HG03039 (cell line): ENCODE measurements around the gene GNB1L.

ENCODE experiments used
- ATAC-seq: cut with Tn5 transposase; IDR thresholded peaks from one replicate; pipeline ENCODE4 v1.9.1; 2021; ENCODE audit warnings: mild to moderate bottlenecking, moderate library complexity; ENCODE audit not compliant: unreplicated experiment

Gene GNB1L

GRCh38 chr22:19755145-19755710 is 99.4 kb downstream of the GNB1L start:
- no peak for ATAC-seq

GRCh38 chr22:19754701-19755144 is 100.0 kb downstream of the GNB1L start:
- ATAC-seq, result no peak

GRCh38 chr22:19753996-19754700 is 100.5 kb downstream of the GNB1L start:
- ATAC-seq, result no peak

- ATAC-seq, result no peak
These were observed 101.4 kb downstream of the GNB1L start for GRCh38 chr22:19753090-19753842.

GRCh38 chr22:19751497-19752245 is 103.0 kb downstream of the GNB1L start:
- no peak for ATAC-seq

GRCh38 chr22:19750507-19751490 is 103.9 kb downstream of the GNB1L start:
- no peak for ATAC-seq

- no peak for ATAC-seq
These were observed 104.8 kb downstream of the GNB1L start for GRCh38 chr22:19749876-19750275.

- ATAC-seq, result no peak
These were observed 105.5 kb downstream of the GNB1L start for GRCh38 chr22:19748991-19749664.

- no peak for ATAC-seq
These were observed 106.5 kb downstream of the GNB1L start for GRCh38 chr22:19748139-19748538.

GRCh38 chr22:19747551-19747950 is 107.1 kb downstream of the GNB1L start:
- no peak for ATAC-seq

GRCh38 chr22:19746726-19747125 is 107.9 kb downstream of the GNB1L start:
- ATAC-seq, result no peak

- ATAC-seq, result no peak
These were observed 109.2 kb downstream of the GNB1L start for GRCh38 chr22:19745155-19746101.

GRCh38 chr22:19744350-19745006 is 110.2 kb downstream of the GNB1L start:
- no peak for ATAC-seq

- no peak for ATAC-seq
These were observed 111.0 kb downstream of the GNB1L start for GRCh38 chr22:19743651-19744050.

- no peak for ATAC-seq
These were observed 111.6 kb downstream of the GNB1L start for GRCh38 chr22:19743081-19743480.

- ATAC-seq, result no peak
These were observed 112.3 kb downstream of the GNB1L start for GRCh38 chr22:19742160-19743066.

GRCh38 chr22:19741053-19741452 is 113.6 kb downstream of the GNB1L start:
- no peak for ATAC-seq
